ENCODE measurements around the gene SESN3.

- TF ChIP-seq CTCF (IDR thresholded peaks at IDR 0.05) (no peak), POLR2A (IDR thresholded peaks at IDR 0.05) (no peak)
Observed at GRCh38 chr11:95212609-95213008, 18.4 kb downstream of the SESN3 start.

All from right lobe of liver (tissue), 4 donors.